ENCODE results near the gene CCR5AS.
A peak's percentile ranks its signal among the peaks of the same experiment; 100 is the strongest.
"Not testable (repeated sequence)": the region's sequence is repeated elsewhere in the genome, so short reads cannot be mapped to it uniquely, and the experiment has no call there.

CCR5AS gene

GRCh38 chr3:46334741-46335478, 72.0 kb downstream of the CCR5AS start:
- DNase-seq (ENCODE audit: low spot score): no peak
- TF ChIP-seq, protein P1, sequence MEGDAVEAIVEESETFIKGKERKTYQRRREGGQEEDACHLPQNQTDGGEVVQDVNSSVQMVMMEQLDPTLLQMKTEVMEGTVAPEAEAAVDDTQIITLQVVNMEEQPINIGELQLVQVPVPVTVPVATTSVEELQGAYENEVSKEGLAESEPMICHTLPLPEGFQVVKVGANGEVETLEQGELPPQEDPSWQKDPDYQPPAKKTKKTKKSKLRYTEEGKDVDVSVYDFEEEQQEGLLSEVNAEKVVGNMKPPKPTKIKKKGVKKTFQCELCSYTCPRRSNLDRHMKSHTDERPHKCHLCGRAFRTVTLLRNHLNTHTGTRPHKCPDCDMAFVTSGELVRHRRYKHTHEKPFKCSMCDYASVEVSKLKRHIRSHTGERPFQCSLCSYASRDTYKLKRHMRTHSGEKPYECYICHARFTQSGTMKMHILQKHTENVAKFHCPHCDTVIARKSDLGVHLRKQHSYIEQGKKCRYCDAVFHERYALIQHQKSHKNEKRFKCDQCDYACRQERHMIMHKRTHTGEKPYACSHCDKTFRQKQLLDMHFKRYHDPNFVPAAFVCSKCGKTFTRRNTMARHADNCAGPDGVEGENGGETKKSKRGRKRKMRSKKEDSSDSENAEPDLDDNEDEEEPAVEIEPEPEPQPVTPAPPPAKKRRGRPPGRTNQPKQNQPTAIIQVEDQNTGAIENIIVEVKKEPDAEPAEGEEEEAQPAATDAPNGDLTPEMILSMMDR (IDR thresholded peaks at IDR 0.05; ENCODE audit: extremely low read depth, missing control alignments): no peak

- not testable (repeated sequence) for DNase-seq (ENCODE audit: low spot score)
These were observed 76.2 kb downstream of the CCR5AS start for GRCh38 chr3:46330676-46331075.

- no peak for DNase-seq (ENCODE audit: low spot score)
These were observed 81.1 kb downstream of the CCR5AS start for GRCh38 chr3:46325645-46326300.

DNA sequence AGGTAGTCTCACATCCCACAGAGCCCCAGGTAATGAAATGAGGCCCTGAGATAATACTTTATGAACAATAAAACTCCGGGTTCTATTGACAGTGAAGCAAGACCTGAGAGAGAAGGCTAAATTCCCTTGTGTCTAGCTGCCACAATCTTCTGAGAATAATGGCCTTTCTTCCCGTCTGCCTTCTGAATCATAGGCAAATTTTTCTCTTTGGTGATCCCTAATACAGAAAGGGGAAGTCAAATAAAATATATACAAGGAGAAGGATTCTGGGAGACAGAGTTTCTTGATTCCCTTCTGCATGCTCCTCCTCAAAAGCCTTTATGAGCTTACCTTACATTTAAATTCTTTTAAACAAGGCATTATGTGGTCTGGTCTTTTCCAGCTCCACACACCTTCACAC, 82.8 kb downstream of the CCR5AS start:
- DNase-seq (ENCODE audit: low spot score): no peak
- TF ChIP-seq, protein P1 (IDR thresholded peaks at IDR 0.05; ENCODE audit: extremely low read depth, missing control alignments): no peak

More at GRCh38 chr3:46325645-46326300, 81.1 kb downstream of the CCR5AS start:
- TF ChIP-seq, protein P1 (IDR thresholded peaks at IDR 0.05; ENCODE audit: extremely low read depth, missing control alignments): no peak

DNA sequence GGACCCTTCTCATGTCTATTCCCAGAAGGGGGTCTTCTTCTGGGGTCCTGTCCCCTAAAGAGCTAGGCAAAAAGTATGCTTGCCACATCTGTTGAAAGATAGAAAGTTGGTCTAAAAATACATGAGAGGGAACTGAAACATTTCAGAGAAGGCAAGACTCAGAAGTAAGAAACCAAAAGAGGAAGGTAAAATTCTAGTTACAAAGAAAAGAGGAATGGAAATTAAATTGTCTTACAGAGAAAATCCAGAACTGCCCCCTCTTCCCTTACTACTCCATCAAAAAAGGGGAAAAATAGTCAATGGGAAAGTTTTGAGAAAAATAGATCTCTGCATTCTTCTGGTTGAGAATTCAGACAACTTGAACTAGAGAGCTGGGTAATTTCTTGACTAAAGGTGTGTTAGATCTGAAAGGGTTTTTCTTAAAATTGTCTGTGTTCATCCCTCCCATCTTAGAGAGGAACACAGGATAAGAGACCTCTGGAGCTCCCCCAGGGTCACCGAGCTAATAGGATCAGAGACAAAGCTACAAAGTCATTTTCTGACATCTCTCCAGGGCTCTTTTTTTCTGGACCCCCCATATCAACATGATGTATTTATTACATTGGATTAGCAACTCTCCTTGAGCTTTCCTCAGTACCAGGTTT, 85.3 kb downstream of the CCR5AS start:
- DNase-seq (ENCODE audit: low spot score): peak; percentile 33
- TF ChIP-seq, protein P1 (IDR thresholded peaks at IDR 0.05; ENCODE audit: extremely low read depth, missing control alignments): no peak

DNA sequence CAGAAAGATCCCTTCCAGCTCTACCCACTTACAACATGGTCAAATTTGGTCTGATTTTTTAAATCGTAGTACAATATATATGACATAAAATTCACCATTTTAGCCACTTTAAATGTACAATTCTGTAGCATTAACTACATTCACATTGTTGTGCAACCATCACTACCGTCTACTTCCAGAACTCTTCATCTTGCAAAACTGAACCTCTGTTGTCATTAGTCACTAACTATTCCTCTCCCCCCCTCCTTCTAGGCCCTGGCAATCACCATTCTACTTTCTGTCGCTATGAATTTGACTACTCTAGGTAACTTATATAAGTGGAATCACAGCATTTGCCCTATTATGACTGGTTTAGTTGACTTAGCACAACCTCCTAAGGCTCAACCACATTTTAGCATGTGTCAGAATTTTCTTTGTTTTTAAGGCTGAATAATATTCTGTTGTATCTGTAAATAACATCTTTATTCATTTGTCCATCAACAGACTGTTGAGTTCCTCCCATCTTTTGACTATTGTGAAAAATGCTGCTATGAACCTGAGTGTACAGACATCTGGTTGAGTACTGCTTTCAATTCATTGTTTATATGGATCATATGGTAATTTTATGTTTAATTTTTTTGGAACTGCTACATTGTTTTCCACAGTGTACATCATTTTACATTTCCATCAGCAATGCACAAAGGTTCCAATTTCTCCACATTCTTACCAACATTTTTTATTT, 88.5 kb downstream of the CCR5AS start:
- no peak for DNase-seq (ENCODE audit: low spot score)
- TF ChIP-seq, protein P1 (IDR thresholded peaks at IDR 0.05; ENCODE audit: extremely low read depth, missing control alignments): no peak

- DNase-seq (ENCODE audit: low spot score): no peak
- TF ChIP-seq, protein P1 (IDR thresholded peaks at IDR 0.05; ENCODE audit: extremely low read depth, missing control alignments): no peak
These were observed 90.7 kb downstream of the CCR5AS start for GRCh38 chr3:46316206-46316605.
